Neural cell (in vitro differentiated cells): ENCODE data around the gene FNDC1. TPM values are rescaled to one million over a fixed set of nuclear protein-coding genes. Genes with fewer than 3 reads are reported as not detected.

Source experiments
- H2AFZ ChIP-seq: fragments of 200-600, 300-800 bp; sonication (generic), shearing (Covaris generic); 2 replicates; pipeline ENCODE4 v1.6.0; 2014; ENCODE audit warnings: low read depth, mild to moderate bottlenecking, antibody characterized with exemption, low read length, moderate library complexity
- H3F3A ChIP-seq: fragments of 200-600 bp; shearing (Covaris generic); 2 replicates; pipeline ENCODE4 v1.6.1; 2016; ENCODE audit warnings: mild to moderate bottlenecking, moderate library complexity, mixed read lengths, antibody characterized with exemption, low read length; ENCODE audit not compliant: insufficient read depth, poor library complexity, severe bottlenecking
- H3K27ac ChIP-seq: fragments of 200-600, 300-800 bp; sonication (generic), shearing (Covaris generic); 2 replicates; pipeline ENCODE4 v1.5.1; 2014; ENCODE audit warnings: mild to moderate bottlenecking, low read length, moderate library complexity
- H3K27me3 ChIP-seq: fragments of 300-800, 200-600 bp; sonication (generic), shearing (Covaris generic); 2 replicates; pipeline ENCODE4 v1.6.0; 2014; ENCODE audit warnings: mild to moderate bottlenecking, low read depth, low read length, moderate library complexity; ENCODE audit not compliant: insufficient read depth
- H3K36me3 ChIP-seq: fragments of 300-800, 200-600 bp; sonication (generic), shearing (Covaris generic); 2 replicates; pipeline ENCODE4 v1.5.1; 2014; ENCODE audit warnings: mild to moderate bottlenecking, antibody characterized with exemption, low read length, moderate library complexity; ENCODE audit not compliant: insufficient read depth
- H3K4me2 ChIP-seq: fragments of 300-800, 200-600 bp; sonication (generic), shearing (Covaris generic); 2 replicates; pipeline ENCODE4 v1.6.0; 2014; ENCODE audit warnings: mild to moderate bottlenecking, low read length
- H3K4me3 ChIP-seq: fragments of 300-800, 200-600 bp; sonication (generic), shearing (Covaris generic); 2 replicates; pipeline ENCODE4 v1.5.1; 2014; ENCODE audit warnings: mild to moderate bottlenecking, low read length, moderate library complexity
- H3K79me2 ChIP-seq: fragments of 200-600 bp; shearing (Covaris generic); replicated peaks from 2 replicates; pipeline ENCODE4 v1.6.0; 2014; ENCODE audit warnings: mild to moderate bottlenecking, low read length, moderate library complexity; ENCODE audit not compliant: insufficient read depth
- H3K9ac ChIP-seq: fragments of 300-800, 200-600 bp; sonication (generic), shearing (Covaris generic); 2 replicates; pipeline ENCODE4 v1.6.1; 2016; ENCODE audit warnings: mild to moderate bottlenecking, low read length, mixed read lengths
- H3K9me2 ChIP-seq: fragments of 200-600 bp; shearing (Covaris generic); 2 replicates; pipeline ENCODE4 v1.6.1; 2016; ENCODE audit warnings: mild to moderate bottlenecking, low read length, mixed read lengths; ENCODE audit not compliant: insufficient read depth
- H3K9me3 ChIP-seq: fragments of 200-600, 300-800 bp; sonication (generic), shearing (Covaris generic); 2 replicates; pipeline ENCODE4 v1.6.1; 2016; ENCODE audit warnings: mild to moderate bottlenecking, mixed run types, low read length, moderate library complexity, mixed read lengths
- H4K20me1 ChIP-seq: fragments of 200-600 bp; shearing (Covaris generic); 2 replicates; pipeline ENCODE4 v1.6.1; 2016; ENCODE audit warnings: mild to moderate bottlenecking, mixed run types; ENCODE audit not compliant: insufficient read depth
- EP300 ChIP-seq: fragments of 450-650 bp; conservative IDR thresholded peaks from 2 replicates; pipeline ENCODE4 v1.6.1; 2014; ENCODE audit warnings: antibody characterized with exemption, mild to moderate bottlenecking, moderate library complexity; ENCODE audit not compliant: poor library complexity, severe bottlenecking
- EZH2 ChIP-seq: fragments of 200-600, 300-800 bp; shearing (Covaris generic), sonication (generic); IDR thresholded peaks from 2 replicates; pipeline ENCODE4 v1.6.1; 2014; ENCODE audit warnings: antibody characterized with exemption, low read length, borderline replicate concordance, mild to moderate bottlenecking; ENCODE audit not compliant: insufficient read depth, poor library complexity, severe bottlenecking
- MXI1 ChIP-seq: fragments of 450-650 bp; conservative IDR thresholded peaks from 2 replicates; pipeline ENCODE4 v1.6.1; 2014; ENCODE audit warnings: antibody characterized with exemption, mild to moderate bottlenecking; ENCODE audit not compliant: poor library complexity, severe bottlenecking
- POLR2AphosphoS5 ChIP-seq: IDR thresholded peaks from 2 replicates; pipeline ENCODE4 v1.6.1; 2012
- RAD21 ChIP-seq: fragments of 450-650 bp; conservative IDR thresholded peaks from 2 replicates; pipeline ENCODE4 v1.6.1; 2014; ENCODE audit warnings: antibody characterized with exemption, mild to moderate bottlenecking, moderate library complexity
- SMC3 ChIP-seq: fragments of 450-650 bp; conservative IDR thresholded peaks from 2 replicates; pipeline ENCODE4 v1.6.1; 2014; ENCODE audit warnings: antibody characterized with exemption, mild to moderate bottlenecking, moderate library complexity; ENCODE audit not compliant: poor library complexity
- TAF1 ChIP-seq: IDR thresholded peaks from 2 replicates; pipeline ENCODE4 v1.6.1; 2012; ENCODE audit warnings: low read depth
- polyA plus RNA-seq: library from polyadenylated mRNA; depleted of rRNA; stranded (reverse); fragments of >200 nt; gene quantifications from 2 replicates; pipeline ENCODE4 v1.2.3, GENCODE V29; 2014
- TF ChIP-seq, protein P1 (sequence below): IDR thresholded peaks from 2 replicates; pipeline ENCODE4 v1.6.1; 2012; ENCODE audit warnings: borderline replicate concordance
- TF ChIP-seq, protein P2 (sequence below): fragments of 450-650 bp; IDR thresholded peaks from 2 replicates; pipeline ENCODE4 v1.5.1; 2014; ENCODE audit warnings: antibody characterized with exemption, mild to moderate bottlenecking, moderate library complexity; ENCODE audit not compliant: poor library complexity, severe bottlenecking

Gene FNDC1
- polyA plus RNA-seq, 1 donor from 2014 or later: not detected

DNA sequence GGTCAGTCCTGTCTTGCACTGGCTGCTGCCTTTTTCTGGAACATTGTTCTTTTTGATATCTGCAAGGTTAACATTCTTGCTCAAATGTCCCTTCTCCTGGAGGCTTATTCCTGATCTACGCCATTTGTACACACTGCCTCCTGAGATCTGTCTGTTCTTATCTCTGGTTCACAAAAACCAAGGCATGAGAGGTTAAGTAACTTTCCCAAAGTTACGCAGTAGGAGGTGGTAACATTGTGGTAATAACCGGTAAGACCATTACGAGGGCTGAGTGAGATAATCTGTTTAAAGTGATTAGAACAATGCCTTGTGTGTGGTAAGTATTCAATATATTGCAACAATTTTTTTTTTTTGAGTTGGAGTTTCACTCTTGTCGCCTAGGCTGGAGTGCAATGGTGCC lies 132.1 kb downstream of the FNDC1 start:
- no peaks in the 10 kb centered on the region for H3K9me3 ChIP-seq

DNA sequence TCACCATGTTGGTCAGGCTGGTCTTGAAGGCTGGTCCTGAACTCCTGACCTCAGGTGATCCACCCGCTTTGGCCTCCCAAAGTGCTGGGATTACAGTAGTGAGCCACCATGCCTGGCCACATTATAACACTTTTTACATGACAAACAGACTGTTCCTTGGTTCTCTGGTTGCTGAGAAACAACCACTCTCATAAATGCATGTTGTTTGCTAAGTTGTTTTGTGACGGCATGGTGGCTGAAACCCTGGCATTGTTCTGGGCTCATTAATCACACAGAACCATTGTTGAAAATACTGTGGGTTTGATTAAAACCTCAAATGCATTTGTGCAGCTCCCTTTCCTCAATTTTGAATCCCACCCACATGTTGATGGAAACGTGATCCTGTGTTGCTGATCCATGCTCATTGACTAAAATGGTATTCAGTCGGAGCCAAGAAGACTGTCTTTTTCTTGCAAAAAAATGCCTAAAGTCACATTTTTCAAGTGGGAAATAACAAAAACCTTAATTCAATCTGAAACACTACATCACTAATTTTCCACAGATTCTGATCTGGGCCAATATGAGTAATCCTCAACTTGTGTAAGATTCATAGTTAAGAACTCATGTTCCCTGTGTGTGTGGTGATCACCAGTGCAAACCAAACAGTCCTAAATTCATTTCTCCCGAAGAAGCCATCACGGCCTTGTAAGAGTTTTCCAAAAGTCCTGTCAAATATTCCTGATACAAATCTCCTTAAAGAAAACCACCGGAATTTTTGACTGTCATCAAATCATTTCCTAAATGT lies 132.8 kb downstream of the FNDC1 start:
- Histone ChIP-seq H3K27ac (no peak overlapping the region), H2AFZ (no peak overlapping the region), H3K9me3 (no peaks in the 10 kb centered on the region), H3K9me2 (no peaks in the 10 kb centered on the region), H3K4me3 (no peak overlapping the region), H4K20me1 (no peaks in the 10 kb centered on the region), H3K9ac (no peak overlapping the region), H3K79me2 (no peaks in the 10 kb centered on the region), H3K4me2 (no peak overlapping the region), H3F3A (no peaks in the 10 kb centered on the region), H3K36me3 (no peaks in the 10 kb centered on the region), H3K27me3 (no peaks in the 10 kb centered on the region)
- no peak for TF ChIP-seq TAF1
- TF ChIP-seq, protein P1, sequence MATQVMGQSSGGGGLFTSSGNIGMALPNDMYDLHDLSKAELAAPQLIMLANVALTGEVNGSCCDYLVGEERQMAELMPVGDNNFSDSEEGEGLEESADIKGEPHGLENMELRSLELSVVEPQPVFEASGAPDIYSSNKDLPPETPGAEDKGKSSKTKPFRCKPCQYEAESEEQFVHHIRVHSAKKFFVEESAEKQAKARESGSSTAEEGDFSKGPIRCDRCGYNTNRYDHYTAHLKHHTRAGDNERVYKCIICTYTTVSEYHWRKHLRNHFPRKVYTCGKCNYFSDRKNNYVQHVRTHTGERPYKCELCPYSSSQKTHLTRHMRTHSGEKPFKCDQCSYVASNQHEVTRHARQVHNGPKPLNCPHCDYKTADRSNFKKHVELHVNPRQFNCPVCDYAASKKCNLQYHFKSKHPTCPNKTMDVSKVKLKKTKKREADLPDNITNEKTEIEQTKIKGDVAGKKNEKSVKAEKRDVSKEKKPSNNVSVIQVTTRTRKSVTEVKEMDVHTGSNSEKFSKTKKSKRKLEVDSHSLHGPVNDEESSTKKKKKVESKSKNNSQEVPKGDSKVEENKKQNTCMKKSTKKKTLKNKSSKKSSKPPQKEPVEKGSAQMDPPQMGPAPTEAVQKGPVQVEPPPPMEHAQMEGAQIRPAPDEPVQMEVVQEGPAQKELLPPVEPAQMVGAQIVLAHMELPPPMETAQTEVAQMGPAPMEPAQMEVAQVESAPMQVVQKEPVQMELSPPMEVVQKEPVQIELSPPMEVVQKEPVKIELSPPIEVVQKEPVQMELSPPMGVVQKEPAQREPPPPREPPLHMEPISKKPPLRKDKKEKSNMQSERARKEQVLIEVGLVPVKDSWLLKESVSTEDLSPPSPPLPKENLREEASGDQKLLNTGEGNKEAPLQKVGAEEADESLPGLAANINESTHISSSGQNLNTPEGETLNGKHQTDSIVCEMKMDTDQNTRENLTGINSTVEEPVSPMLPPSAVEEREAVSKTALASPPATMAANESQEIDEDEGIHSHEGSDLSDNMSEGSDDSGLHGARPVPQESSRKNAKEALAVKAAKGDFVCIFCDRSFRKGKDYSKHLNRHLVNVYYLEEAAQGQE: no peak
- TF ChIP-seq EZH2: no peak
- no peak for TF ChIP-seq POLR2AphosphoS5
- TF ChIP-seq, protein P2, sequence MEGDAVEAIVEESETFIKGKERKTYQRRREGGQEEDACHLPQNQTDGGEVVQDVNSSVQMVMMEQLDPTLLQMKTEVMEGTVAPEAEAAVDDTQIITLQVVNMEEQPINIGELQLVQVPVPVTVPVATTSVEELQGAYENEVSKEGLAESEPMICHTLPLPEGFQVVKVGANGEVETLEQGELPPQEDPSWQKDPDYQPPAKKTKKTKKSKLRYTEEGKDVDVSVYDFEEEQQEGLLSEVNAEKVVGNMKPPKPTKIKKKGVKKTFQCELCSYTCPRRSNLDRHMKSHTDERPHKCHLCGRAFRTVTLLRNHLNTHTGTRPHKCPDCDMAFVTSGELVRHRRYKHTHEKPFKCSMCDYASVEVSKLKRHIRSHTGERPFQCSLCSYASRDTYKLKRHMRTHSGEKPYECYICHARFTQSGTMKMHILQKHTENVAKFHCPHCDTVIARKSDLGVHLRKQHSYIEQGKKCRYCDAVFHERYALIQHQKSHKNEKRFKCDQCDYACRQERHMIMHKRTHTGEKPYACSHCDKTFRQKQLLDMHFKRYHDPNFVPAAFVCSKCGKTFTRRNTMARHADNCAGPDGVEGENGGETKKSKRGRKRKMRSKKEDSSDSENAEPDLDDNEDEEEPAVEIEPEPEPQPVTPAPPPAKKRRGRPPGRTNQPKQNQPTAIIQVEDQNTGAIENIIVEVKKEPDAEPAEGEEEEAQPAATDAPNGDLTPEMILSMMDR: no peak
- no peak for TF ChIP-seq RAD21
- TF ChIP-seq SMC3: no peak
- no peak for TF ChIP-seq MXI1
- TF ChIP-seq EP300: no peak

More for the DNA sequence above, 132.1 kb downstream of the FNDC1 start:
- Histone ChIP-seq H3K4me3 (no peak overlapping the region), H2AFZ (no peak overlapping the region), H3K27me3 (no peaks in the 10 kb centered on the region), H3K4me2 (no peak overlapping the region), H4K20me1 (no peaks in the 10 kb centered on the region), H3K9me2 (no peaks in the 10 kb centered on the region), H3K36me3 (no peaks in the 10 kb centered on the region), H3K27ac (no peak overlapping the region), H3K9ac (no peak overlapping the region), H3F3A (no peaks in the 10 kb centered on the region), H3K79me2 (no peaks in the 10 kb centered on the region)
- TF ChIP-seq TAF1: no peak
- no peak for TF ChIP-seq RAD21
- no peak for TF ChIP-seq SMC3
- no peak for TF ChIP-seq EZH2
- no peak for TF ChIP-seq POLR2AphosphoS5
- TF ChIP-seq, protein P1: no peak
- TF ChIP-seq EP300: no peak
- TF ChIP-seq MXI1: no peak
- TF ChIP-seq, protein P2: no peak
